Measurements from ENCODE around the gene PINK1. TPM values are rescaled to one million over a fixed set of nuclear protein-coding genes. Genes with fewer than 3 reads are reported as not detected.

The PINK1 gene
- polyA plus RNA-seq: 73.4 and 95.3 TPM in 2 replicates
- polyA minus RNA-seq: 68.2 and 76.9 TPM in 2 replicates

GRCh38 chr1:20633190-20634064 is at the start of gene PINK1:
Gene PINK1 (plus strand): TSS chr1:20633458. CDS start chr1:20633549, 91 bp downstream.
- TF ChIP-seq MXI1 (conservative IDR thresholded peaks at IDR 0.05; ENCODE audit: poor library complexity, severe bottlenecking): peak; percentile 84
- TF ChIP-seq EZH2 (IDR thresholded peaks at IDR 0.05; ENCODE audit: borderline replicate concordance, insufficient read depth, low read length, poor library complexity, severe bottlenecking): no peak
- TF ChIP-seq POLR2AphosphoS5 (IDR thresholded peaks at IDR 0.05): peak; percentile 79
- peak; percentile 82 for TF ChIP-seq RAD21 (conservative IDR thresholded peaks at IDR 0.05)
- no peak for TF ChIP-seq TAF1 (IDR thresholded peaks at IDR 0.05; ENCODE audit: low read depth)
- TF ChIP-seq SMC3 (conservative IDR thresholded peaks at IDR 0.05; ENCODE audit: poor library complexity): peak; percentile 92
- peak; percentile 61 for TF ChIP-seq EP300 (conservative IDR thresholded peaks at IDR 0.05; ENCODE audit: poor library complexity, severe bottlenecking)
- TF ChIP-seq REST (IDR thresholded peaks at IDR 0.05; ENCODE audit: borderline replicate concordance): peak; percentile 39
- TF ChIP-seq CTCF (IDR thresholded peaks at IDR 0.05; ENCODE audit: poor library complexity, severe bottlenecking): peak; percentile 99
- Histone ChIP-seq H3F3A (ENCODE audit: insufficient read depth, low read length, poor library complexity, severe bottlenecking) (no peaks in the 10 kb centered on the region), H3K79me2 (replicated peaks; ENCODE audit: insufficient read depth, low read length) (no peaks in the 10 kb centered on the region), H3K4me3 (ENCODE audit: low read length) (peak within 1 kb of the TSS; percentile 67), H3K9me2 (ENCODE audit: insufficient read depth, low read length) (no peaks in the 10 kb centered on the region), H2AFZ (ENCODE audit: low read depth, low read length) (peak within 1 kb of the TSS; percentile 69), H3K9ac (ENCODE audit: low read length) (peak within 1 kb of the TSS; percentile 93), H3K27me3 (ENCODE audit: insufficient read depth, low read depth, low read length) (no peaks in the 10 kb centered on the region), H3K27ac (ENCODE audit: low read length) (peak within 1 kb of the TSS; percentile 83), H3K4me2 (ENCODE audit: low read length) (peak within 1 kb of the TSS; percentile 94), H3K36me3 (ENCODE audit: insufficient read depth, low read length) (no peaks in the 10 kb centered on the region), H3K9me3 (ENCODE audit: low read length) (no peaks in the 10 kb centered on the region), H4K20me1 (ENCODE audit: insufficient read depth) (no peaks in the 10 kb centered on the region)

DNA sequence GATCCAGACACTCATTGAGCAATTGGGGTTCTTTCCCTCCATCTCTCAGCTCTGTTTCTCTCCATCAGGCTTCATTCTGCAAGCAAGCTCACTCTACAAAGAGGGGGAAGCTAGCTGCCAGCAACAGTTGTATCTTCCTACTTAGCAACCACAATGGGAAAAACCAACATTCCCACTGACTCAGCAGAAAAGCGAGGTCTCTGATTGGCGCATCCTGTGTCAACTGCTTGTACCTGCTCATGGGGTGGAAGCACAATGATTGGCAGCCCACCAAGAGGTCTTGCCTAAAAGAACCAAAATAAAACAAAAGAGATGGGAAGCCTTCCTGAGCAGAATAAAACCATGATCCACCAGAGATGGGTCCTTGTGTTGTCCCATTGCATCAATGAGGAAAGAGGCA is 48.4 kb upstream of the PINK1 start:
- no peaks in the 10 kb centered on the region for H3F3A ChIP-seq (ENCODE audit: insufficient read depth, low read length, poor library complexity, severe bottlenecking)
- no peak overlapping the region for H3K9ac ChIP-seq (ENCODE audit: low read length)
- H3K27ac ChIP-seq (ENCODE audit: low read length): no peak overlapping the region
- H3K27me3 ChIP-seq (ENCODE audit: insufficient read depth, low read depth, low read length): no peaks in the 10 kb centered on the region
- no peaks in the 10 kb centered on the region for H3K36me3 ChIP-seq (ENCODE audit: insufficient read depth, low read length)
- no peaks in the 10 kb centered on the region for H3K9me2 ChIP-seq (ENCODE audit: insufficient read depth, low read length)
- no peak overlapping the region for H2AFZ ChIP-seq (ENCODE audit: low read depth, low read length)
- H3K9me3 ChIP-seq (ENCODE audit: low read length): no peaks in the 10 kb centered on the region
- no peaks in the 10 kb centered on the region for H4K20me1 ChIP-seq (ENCODE audit: insufficient read depth)
- H3K79me2 ChIP-seq (replicated peaks; ENCODE audit: insufficient read depth, low read length): no peaks in the 10 kb centered on the region
- H3K4me3 ChIP-seq (ENCODE audit: low read length): no peak overlapping the region
- TF ChIP-seq EP300 (conservative IDR thresholded peaks at IDR 0.05; ENCODE audit: poor library complexity, severe bottlenecking): no peak
- no peak for TF ChIP-seq SMC3 (conservative IDR thresholded peaks at IDR 0.05; ENCODE audit: poor library complexity)
- TF ChIP-seq TAF1 (IDR thresholded peaks at IDR 0.05; ENCODE audit: low read depth): no peak
- no peak for TF ChIP-seq EZH2 (IDR thresholded peaks at IDR 0.05; ENCODE audit: borderline replicate concordance, insufficient read depth, low read length, poor library complexity, severe bottlenecking)
- no peak for TF ChIP-seq MXI1 (conservative IDR thresholded peaks at IDR 0.05; ENCODE audit: poor library complexity, severe bottlenecking)
- no peak for TF ChIP-seq REST (IDR thresholded peaks at IDR 0.05; ENCODE audit: borderline replicate concordance)
- TF ChIP-seq CTCF (IDR thresholded peaks at IDR 0.05; ENCODE audit: poor library complexity, severe bottlenecking): no peak
- no peak for TF ChIP-seq RAD21 (conservative IDR thresholded peaks at IDR 0.05)
- TF ChIP-seq POLR2AphosphoS5 (IDR thresholded peaks at IDR 0.05): no peak
- no peak overlapping the region for H3K4me2 ChIP-seq (ENCODE audit: low read length)

Measured in neural cell (in vitro differentiated cells).